ENCODE results near the gene RGR.

Gene RGR

GRCh38 chr10:84214612-84215235 lies 30.1 kb upstream of the RGR start:
- H3K4me1 ChIP-seq (ENCODE audit: insufficient read depth, low read length, severe bottlenecking) = no peaks in the 10 kb centered on the region
- H2AFZ ChIP-seq (ENCODE audit: low read length) = no peak overlapping the region
- H3F3A ChIP-seq (ENCODE audit: insufficient read depth, low read length) = no peaks in the 10 kb centered on the region
- H3K4me2 ChIP-seq (ENCODE audit: low read length) = peak overlapping the region; percentile 40; the same call in 1 of the 2 replicates
- TF ChIP-seq CTCF (IDR thresholded peaks at IDR 0.05; ENCODE audit: low read length) (peak; percentile 75), EZH2 (IDR thresholded peaks at IDR 0.05; ENCODE audit: borderline replicate concordance, low read length) (no peak)
- H3K9ac ChIP-seq (ENCODE audit: low read length) = no peak overlapping the region
- H3K36me3 ChIP-seq (ENCODE audit: insufficient read depth, low read length) = no peaks in the 10 kb centered on the region; the same call in 1 of the 2 replicates
- H3K27ac ChIP-seq (ENCODE audit: low read depth, low read length, poor library complexity, severe bottlenecking) = no peak overlapping the region
- H4K20me1 ChIP-seq (ENCODE audit: insufficient read depth, low read length) = no peaks in the 10 kb centered on the region
- no peaks in the 10 kb centered on the region for H3K9me2 ChIP-seq (ENCODE audit: low read depth, low read length)
- H3K9me3 ChIP-seq (ENCODE audit: low read length) = no peaks in the 10 kb centered on the region
- peaks cover 8% of the 10 kb centered on the region; the same call in 1 of the 2 replicates for H3K27me3 ChIP-seq (ENCODE audit: insufficient read depth, low read length)
- peak overlapping the region; percentile 11 for H3K4me3 ChIP-seq (ENCODE audit: low read depth, low read length, poor library complexity, severe bottlenecking)
- H3K79me2 ChIP-seq (ENCODE audit: insufficient read depth, low read length) = no peaks in the 10 kb centered on the region

- no peak for TF ChIP-seq EZH2 (IDR thresholded peaks at IDR 0.05; ENCODE audit: borderline replicate concordance, low read length)
- TF ChIP-seq CTCF (IDR thresholded peaks at IDR 0.05; ENCODE audit: low read length) = no peak
These were observed 28.0 kb upstream of the RGR start for GRCh38 chr10:84216834-84217233.

GRCh38 chr10:84217746-84218145 lies 27.1 kb upstream of the RGR start:
- no peaks in the 10 kb centered on the region for H3K9me3 ChIP-seq (ENCODE audit: low read length)
- no peaks in the 10 kb centered on the region for H3F3A ChIP-seq (ENCODE audit: insufficient read depth, low read length)
- H3K36me3 ChIP-seq (ENCODE audit: insufficient read depth, low read length) = no peaks in the 10 kb centered on the region; the same call in 1 of the 2 replicates
- H3K4me2 ChIP-seq (ENCODE audit: low read length) = no peak overlapping the region
- no peaks in the 10 kb centered on the region for H3K9me2 ChIP-seq (ENCODE audit: low read depth, low read length)
- no peaks in the 10 kb centered on the region for H4K20me1 ChIP-seq (ENCODE audit: insufficient read depth, low read length)
- no peaks in the 10 kb centered on the region for H3K79me2 ChIP-seq (ENCODE audit: insufficient read depth, low read length)
- no peak overlapping the region for H3K4me3 ChIP-seq (ENCODE audit: low read depth, low read length, poor library complexity, severe bottlenecking)
- no peaks in the 10 kb centered on the region for H3K4me1 ChIP-seq (ENCODE audit: insufficient read depth, low read length, severe bottlenecking)
- no peak for TF ChIP-seq CTCF (IDR thresholded peaks at IDR 0.05; ENCODE audit: low read length)
- no peak for TF ChIP-seq EZH2 (IDR thresholded peaks at IDR 0.05; ENCODE audit: borderline replicate concordance, low read length)
- no peak overlapping the region for H3K9ac ChIP-seq (ENCODE audit: low read length)
- H3K27me3 ChIP-seq (ENCODE audit: insufficient read depth, low read length) = peaks cover 8% of the 10 kb centered on the region; the same call in 1 of the 2 replicates
- H2AFZ ChIP-seq (ENCODE audit: low read length) = no peak overlapping the region
- H3K27ac ChIP-seq (ENCODE audit: low read depth, low read length, poor library complexity, severe bottlenecking) = no peak overlapping the region

More at GRCh38 chr10:84216834-84217233, 28.0 kb upstream of the RGR start:
- Histone ChIP-seq H3K4me1 (ENCODE audit: insufficient read depth, low read length, severe bottlenecking) (no peaks in the 10 kb centered on the region), H3K27ac (ENCODE audit: low read depth, low read length, poor library complexity, severe bottlenecking) (no peak overlapping the region), H3K36me3 (ENCODE audit: insufficient read depth, low read length) (no peaks in the 10 kb centered on the region; the same call in 1 of the 2 replicates), H3K9me3 (ENCODE audit: low read length) (no peaks in the 10 kb centered on the region), H3F3A (ENCODE audit: insufficient read depth, low read length) (no peaks in the 10 kb centered on the region), H2AFZ (ENCODE audit: low read length) (no peak overlapping the region), H3K79me2 (ENCODE audit: insufficient read depth, low read length) (no peaks in the 10 kb centered on the region), H4K20me1 (ENCODE audit: insufficient read depth, low read length) (no peaks in the 10 kb centered on the region), H3K4me2 (ENCODE audit: low read length) (no peak overlapping the region), H3K9me2 (ENCODE audit: low read depth, low read length) (no peaks in the 10 kb centered on the region), H3K9ac (ENCODE audit: low read length) (no peak overlapping the region), H3K4me3 (ENCODE audit: low read depth, low read length, poor library complexity, severe bottlenecking) (no peak overlapping the region), H3K27me3 (ENCODE audit: insufficient read depth, low read length) (peaks cover 8% of the 10 kb centered on the region; the same call in 1 of the 2 replicates)
